ENCODE measurements around the gene NMT1.

GRCh38 chr17:45073414-45074070 lies 12.4 kb downstream of the NMT1 start:
- TF ChIP-seq CTCF (IDR thresholded peaks at IDR 0.05) (no peak), POLR2AphosphoS5 (IDR thresholded peaks at IDR 0.05) (no peak)

Measured in prostate gland (tissue), 2 donors.